GM19463 (cell line): ENCODE data around the gene ACP7.
"Not testable (repeated sequence)": the region's sequence is repeated elsewhere in the genome, so short reads cannot be mapped to it uniquely, and the experiment has no call there.

Source experiments
- ATAC-seq: cut with Tn5 transposase; IDR thresholded peaks from one replicate; pipeline ENCODE4 v1.9.1; 2021; ENCODE audit warnings: mild to moderate bottlenecking, moderate library complexity; ENCODE audit not compliant: unreplicated experiment

Gene ACP7

GRCh38 chr19:39103151-39103550, 19.0 kb downstream of the ACP7 start:
- ATAC-seq: no peak

- no peak for ATAC-seq
Observed at GRCh38 chr19:39104186-39104596, 20.0 kb downstream of the ACP7 start.

GRCh38 chr19:39106194-39106593, 22.0 kb downstream of the ACP7 start:
- ATAC-seq: no peak

GRCh38 chr19:39109641-39110040, 25.5 kb downstream of the ACP7 start:
- no peak for ATAC-seq

GRCh38 chr19:39110263-39110967, 26.2 kb downstream of the ACP7 start:
- no peak for ATAC-seq

GRCh38 chr19:39111593-39112199, 27.5 kb downstream of the ACP7 start:
- ATAC-seq: no peak

GRCh38 chr19:39112338-39112890, 28.2 kb downstream of the ACP7 start:
- ATAC-seq: no peak

GRCh38 chr19:39113199-39113598, 29.0 kb downstream of the ACP7 start:
- ATAC-seq: no peak

- ATAC-seq: no peak
Observed at GRCh38 chr19:39115105-39115847, 31.1 kb downstream of the ACP7 start.

- ATAC-seq: not testable (repeated sequence)
Observed at GRCh38 chr19:39117023-39117422, 32.9 kb downstream of the ACP7 start.

GRCh38 chr19:39119830-39120229, 35.7 kb downstream of the ACP7 start:
- no peak for ATAC-seq

- no peak for ATAC-seq
Observed at GRCh38 chr19:39122934-39123731, 39.0 kb downstream of the ACP7 start.

- no peak for ATAC-seq
Observed at GRCh38 chr19:39124136-39124764, 40.1 kb downstream of the ACP7 start.

- ATAC-seq: no peak
Observed at GRCh38 chr19:39125199-39125553, 41.0 kb downstream of the ACP7 start.

GRCh38 chr19:39125554-39126311, 41.6 kb downstream of the ACP7 start, which contains the start of gene PAK4:
Gene PAK4, plus strand, starts transcription at chr19:39125786. Its CDS starts 43,768 bp downstream, at chr19:39169554.
- ATAC-seq: peak; percentile 98

GRCh38 chr19:39126312-39127187, 42.4 kb downstream of the ACP7 start:
- no peak for ATAC-seq

GRCh38 chr19:39127812-39128515, 43.8 kb downstream of the ACP7 start:
- ATAC-seq: no peak

- ATAC-seq: no peak
Observed at GRCh38 chr19:39128516-39129079, 44.4 kb downstream of the ACP7 start.
